ENCODE results near the gene MRPS7.
A peak's percentile ranks its signal among the peaks of the same experiment; 100 is the strongest.

Gene MRPS7

DNA sequence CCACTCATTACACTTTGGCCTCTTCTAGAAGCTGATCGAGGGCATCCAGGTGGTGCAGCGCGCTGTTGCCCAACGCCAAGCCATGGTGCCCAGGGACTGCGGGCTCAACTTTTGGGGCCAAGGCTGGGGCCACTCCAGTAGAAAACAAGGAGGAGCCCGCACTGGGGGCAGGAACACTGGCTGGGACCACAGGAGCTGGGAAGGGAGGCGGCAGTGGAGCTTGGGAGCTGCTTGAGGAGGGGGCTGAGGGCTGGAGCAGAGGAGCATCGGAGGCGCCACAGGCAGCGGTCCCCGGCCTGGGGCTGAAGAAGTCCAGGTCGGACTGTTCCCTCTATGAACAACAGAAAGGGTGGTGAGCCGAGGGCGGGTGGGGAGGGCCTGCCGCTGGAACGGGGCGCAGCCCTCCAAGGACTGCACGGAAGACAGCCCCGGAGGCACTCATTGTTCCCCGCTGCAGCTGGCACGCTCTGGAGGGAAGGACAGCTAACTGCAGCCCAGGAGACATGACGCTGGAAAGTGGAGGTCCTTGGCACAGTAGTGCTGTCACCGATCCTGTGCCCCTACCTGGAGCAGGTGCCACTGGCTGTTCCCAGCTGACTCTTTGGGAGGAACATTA is 21.8 kb upstream of the MRPS7 start:
- H3K27ac ChIP-seq = no peak overlapping the region
- TF ChIP-seq, protein P1, sequence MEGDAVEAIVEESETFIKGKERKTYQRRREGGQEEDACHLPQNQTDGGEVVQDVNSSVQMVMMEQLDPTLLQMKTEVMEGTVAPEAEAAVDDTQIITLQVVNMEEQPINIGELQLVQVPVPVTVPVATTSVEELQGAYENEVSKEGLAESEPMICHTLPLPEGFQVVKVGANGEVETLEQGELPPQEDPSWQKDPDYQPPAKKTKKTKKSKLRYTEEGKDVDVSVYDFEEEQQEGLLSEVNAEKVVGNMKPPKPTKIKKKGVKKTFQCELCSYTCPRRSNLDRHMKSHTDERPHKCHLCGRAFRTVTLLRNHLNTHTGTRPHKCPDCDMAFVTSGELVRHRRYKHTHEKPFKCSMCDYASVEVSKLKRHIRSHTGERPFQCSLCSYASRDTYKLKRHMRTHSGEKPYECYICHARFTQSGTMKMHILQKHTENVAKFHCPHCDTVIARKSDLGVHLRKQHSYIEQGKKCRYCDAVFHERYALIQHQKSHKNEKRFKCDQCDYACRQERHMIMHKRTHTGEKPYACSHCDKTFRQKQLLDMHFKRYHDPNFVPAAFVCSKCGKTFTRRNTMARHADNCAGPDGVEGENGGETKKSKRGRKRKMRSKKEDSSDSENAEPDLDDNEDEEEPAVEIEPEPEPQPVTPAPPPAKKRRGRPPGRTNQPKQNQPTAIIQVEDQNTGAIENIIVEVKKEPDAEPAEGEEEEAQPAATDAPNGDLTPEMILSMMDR (conservative IDR thresholded peaks at IDR 0.05) = no peak

DNA sequence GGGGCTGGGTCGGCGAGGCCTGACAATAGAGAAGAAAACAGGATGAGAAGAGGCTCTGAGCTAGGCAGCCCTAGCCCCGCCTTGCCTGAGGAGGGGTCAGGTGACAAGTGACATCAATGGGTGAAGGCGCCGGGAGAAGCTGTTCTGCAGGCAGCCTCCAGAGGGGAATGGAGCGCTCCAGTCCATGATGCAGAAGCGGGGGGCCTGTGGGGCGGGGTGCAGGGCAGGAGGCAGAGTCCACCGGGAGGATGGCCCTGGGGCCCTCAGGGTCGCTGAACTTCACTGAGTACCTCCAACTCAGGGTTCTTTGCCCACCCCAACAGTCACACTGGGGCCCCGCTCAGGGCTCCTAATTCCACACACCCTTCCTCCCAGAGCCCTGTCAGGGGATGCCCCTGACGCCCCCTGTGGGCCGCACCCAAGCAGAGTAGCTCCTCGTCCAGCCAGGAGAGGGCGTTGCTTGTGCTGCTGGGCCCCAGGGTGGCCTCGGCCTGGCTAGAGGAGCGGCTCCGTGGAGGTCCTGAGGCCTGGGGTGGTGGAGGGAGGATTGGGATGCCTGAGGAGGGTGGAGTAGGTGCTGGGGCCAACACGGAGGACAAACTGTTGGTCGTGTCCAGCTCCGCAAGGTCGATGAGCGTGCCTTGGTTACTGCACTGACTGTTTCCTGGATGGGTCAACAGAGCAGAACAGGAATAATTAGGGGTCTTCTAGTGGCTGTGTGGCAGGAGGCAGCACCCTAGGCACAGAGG is 21.1 kb upstream of the MRPS7 start:
- H3K27ac ChIP-seq = no peak overlapping the region
- TF ChIP-seq, protein P1 (conservative IDR thresholded peaks at IDR 0.05) = peak; percentile 60

DNA sequence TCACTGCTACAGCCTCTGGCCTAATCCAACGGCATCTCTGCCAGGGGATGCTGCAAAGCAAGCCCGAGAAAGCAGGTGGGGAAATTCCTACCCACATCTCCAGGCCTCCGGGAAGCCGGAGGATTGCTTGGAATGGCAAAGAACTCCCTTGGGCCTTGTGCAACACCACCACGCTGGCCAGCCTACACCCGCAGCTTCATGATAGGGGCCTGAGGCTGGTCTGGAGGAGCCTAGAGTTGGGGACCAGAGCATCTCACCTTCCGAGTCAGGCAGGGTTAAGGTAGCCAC is 20.6 kb upstream of the MRPS7 start:
- TF ChIP-seq, protein P1 (conservative IDR thresholded peaks at IDR 0.05) = no peak
- H3K27ac ChIP-seq = no peak overlapping the region

DNA sequence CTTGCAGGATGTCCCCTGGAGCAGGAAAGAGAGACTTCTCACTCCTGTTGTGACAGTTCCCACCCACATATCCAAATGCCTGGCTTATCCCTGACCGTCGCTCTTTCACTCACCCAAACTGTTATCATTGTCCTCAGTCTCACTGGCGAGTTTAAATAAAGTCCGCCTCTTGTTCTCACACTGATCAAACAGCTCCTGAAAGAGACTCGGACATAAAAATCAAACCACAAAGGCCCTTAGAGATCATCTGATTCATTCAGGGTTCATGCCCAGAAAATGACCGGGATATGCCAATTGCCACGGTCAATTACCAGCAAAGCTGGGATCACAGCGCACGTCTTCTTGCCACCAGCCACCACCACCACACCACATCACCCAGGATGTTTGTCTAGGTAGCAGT is 20.2 kb upstream of the MRPS7 start:
- no peak overlapping the region for H3K27ac ChIP-seq
- TF ChIP-seq, protein P1 (conservative IDR thresholded peaks at IDR 0.05) = no peak

DNA sequence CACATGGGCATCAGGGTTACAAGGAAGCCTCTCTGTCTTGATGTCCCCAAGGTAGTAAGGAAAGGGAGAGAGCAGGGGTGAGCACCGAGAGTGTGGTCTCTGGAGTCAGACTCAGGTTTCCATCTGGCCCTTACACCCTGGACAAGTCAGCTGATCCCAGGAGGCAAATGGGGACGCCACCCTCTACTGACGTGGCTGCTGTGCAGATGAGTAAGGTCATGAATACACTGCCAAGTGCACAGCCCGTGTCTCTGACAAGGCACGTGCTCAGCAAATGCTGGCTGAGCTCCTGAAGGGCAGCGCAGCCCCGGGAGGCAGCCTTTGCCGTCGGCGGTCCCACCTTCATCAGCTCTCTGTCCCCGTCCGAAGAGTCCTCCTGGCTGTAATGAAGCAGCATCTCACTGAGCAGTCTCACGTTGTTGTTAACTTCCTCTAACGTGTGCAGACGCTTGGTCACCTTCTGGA is 19.7 kb upstream of the MRPS7 start:
- H3K27ac ChIP-seq = no peak overlapping the region

DNA sequence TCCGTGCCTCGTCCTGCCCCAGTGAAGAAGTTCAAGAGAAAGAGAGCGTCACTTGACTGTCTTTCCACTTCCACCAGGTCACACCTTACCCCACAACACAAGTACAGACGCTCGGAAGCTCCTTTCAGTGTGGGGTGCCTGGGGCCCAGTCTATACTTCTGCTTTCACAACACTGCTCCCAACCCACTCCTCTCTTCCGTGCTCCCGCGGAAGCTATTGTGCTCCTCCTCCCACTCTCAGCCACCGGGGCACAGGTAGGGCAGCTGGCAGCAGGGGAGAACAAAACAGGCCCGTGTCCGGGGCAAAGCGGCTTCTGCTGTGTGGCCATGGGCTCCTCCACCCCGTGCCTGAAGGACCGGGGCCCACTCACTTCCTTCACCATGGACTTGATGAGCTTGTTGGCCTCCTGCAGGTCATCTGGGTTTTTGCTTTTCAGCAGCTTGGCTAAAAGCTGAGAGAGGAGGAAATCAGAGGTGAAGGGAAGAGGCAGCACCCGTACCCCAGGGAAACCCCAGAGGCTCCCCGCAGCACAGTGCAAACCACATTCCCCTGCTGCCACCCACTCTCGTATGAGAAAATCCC is 19.1 kb upstream of the MRPS7 start:
- H3K27ac ChIP-seq = no peak overlapping the region
- TF ChIP-seq, protein P1 (conservative IDR thresholded peaks at IDR 0.05) = no peak

More for the DNA sequence above, 19.7 kb upstream of the MRPS7 start:
- TF ChIP-seq, protein P1 (conservative IDR thresholded peaks at IDR 0.05) = no peak

DNA sequence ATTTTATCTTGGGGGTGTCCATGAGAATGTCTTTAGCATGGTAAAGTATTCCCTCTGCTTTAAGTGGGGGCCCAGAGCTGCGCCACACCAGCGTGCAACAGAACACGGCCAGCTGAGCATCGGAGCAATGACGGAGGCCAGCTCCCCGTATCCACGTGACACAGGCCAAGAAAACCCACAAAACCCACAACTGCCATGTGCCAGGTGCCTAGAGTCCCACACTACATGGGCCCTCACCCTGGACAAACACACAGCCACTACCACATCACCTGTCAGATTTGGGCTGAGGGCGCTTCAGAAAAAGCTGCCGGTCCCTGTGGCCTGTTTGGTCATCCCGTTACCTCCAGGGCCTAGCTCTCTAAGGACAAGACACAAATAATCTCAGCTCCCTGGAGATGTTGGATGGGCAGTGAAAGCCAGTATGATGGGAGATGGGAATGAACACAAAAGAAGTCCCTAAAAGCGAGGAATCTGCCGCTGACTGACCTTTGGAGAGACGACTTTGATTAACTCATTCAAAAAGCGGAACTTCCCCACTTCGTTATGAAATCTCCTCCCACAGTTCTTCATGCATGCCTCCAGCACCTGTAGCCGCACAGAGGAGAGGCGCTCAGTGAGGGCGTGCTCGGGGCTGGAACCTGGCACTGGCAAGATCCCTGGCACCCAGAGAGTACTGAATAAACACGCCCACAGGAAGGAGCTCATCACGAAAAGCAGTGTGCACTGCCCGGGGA is 17.4 kb upstream of the MRPS7 start:
- peak overlapping the region; percentile 39; the same call in 1 of the 2 replicates for H3K27ac ChIP-seq
- TF ChIP-seq, protein P1 (conservative IDR thresholded peaks at IDR 0.05) = no peak

All from VCaP (cell line).